Keratinocyte (primary cell): Measurements from ENCODE around the gene NRBP1. TPM values are rescaled to one million over a fixed set of nuclear protein-coding genes. Genes with fewer than 3 reads are reported as not detected.
A peak's percentile ranks its signal among the peaks of the same experiment; 100 is the strongest.

Experiments used
- DNase-seq: peaks from one replicate; pipeline ENCODE4 v3.0.0-alpha.2; 2011; ENCODE audit warnings: low read depth, missing footprints, low spot score
- FAIRE-seq: peaks from 2 replicates; lab custom pipeline; 2011; peaks lifted over from hg19 to GRCh38; lab: Jason Lieb, UNC
- H2AFZ ChIP-seq: 2 replicates; pipeline ENCODE4 v1.6.0; 2012; ENCODE audit warnings: low read length, control low read depth, inconsistent platforms; ENCODE audit not compliant: control insufficient read depth
- H3K27ac ChIP-seq: 2 replicates; pipeline ENCODE4 v1.5.1; 2011; ENCODE audit warnings: low read length; ENCODE audit not compliant: control insufficient read depth, insufficient read depth
- H3K27me3 ChIP-seq: 3 replicates; pipeline ENCODE4 v1.6.0; 2011; ENCODE audit warnings: low read length; ENCODE audit not compliant: control insufficient read depth, insufficient read depth; ENCODE audit errors: extremely low read depth
- H3K36me3 ChIP-seq, 2 experiments: 2 replicates in 1 of 2; 3 replicates in 1 of 2; pipeline ENCODE4 v1.5.1; 2011; ENCODE audit warnings: low read length in 2 of 2, mild to moderate bottlenecking in 1 of 2; ENCODE audit not compliant: control insufficient read depth in 2 of 2, insufficient read depth in 2 of 2; ENCODE audit errors: extremely low read depth in 1 of 2
- H3K4me1 ChIP-seq: 3 replicates; pipeline ENCODE4 v1.5.1; 2011; ENCODE audit warnings: low read length; ENCODE audit not compliant: control insufficient read depth, insufficient read depth; ENCODE audit errors: extremely low read depth
- H3K4me2 ChIP-seq: 3 replicates; pipeline ENCODE4 v1.6.0; 2011; ENCODE audit warnings: low read depth, low read length; ENCODE audit not compliant: control insufficient read depth, insufficient read depth; ENCODE audit errors: extremely low read depth
- H3K4me3 ChIP-seq, 3 experiments: fragments of 200-600 bp in 1 of 3; sonication (generic) in 1 of 3; 2 replicates in 2 of 3; 3 replicates in 1 of 3; pipeline ENCODE4 v1.5.1; 2011 to 2016; ENCODE audit warnings: low read length in 3 of 3, mild to moderate bottlenecking in 3 of 3, control low read depth in 2 of 3, inconsistent platforms in 1 of 3, low read depth in 1 of 3, mixed read lengths in 1 of 3, mixed run types in 1 of 3, moderate library complexity in 1 of 3; ENCODE audit not compliant: control insufficient read depth in 2 of 3, insufficient read depth in 2 of 3; ENCODE audit errors: extremely low read depth in 1 of 3
- H3K79me2 ChIP-seq: 2 replicates; pipeline ENCODE4 v1.6.0; 2012; ENCODE audit warnings: low read length; ENCODE audit not compliant: control insufficient read depth, insufficient read depth
- H3K9ac ChIP-seq: 3 replicates; pipeline ENCODE4 v1.6.0; 2011; ENCODE audit warnings: low read length; ENCODE audit not compliant: control insufficient read depth, insufficient read depth; ENCODE audit errors: extremely low read depth
- H3K9me1 ChIP-seq: 3 replicates; pipeline ENCODE4 v1.6.0; 2011; ENCODE audit warnings: low read length; ENCODE audit not compliant: control insufficient read depth, insufficient read depth; ENCODE audit errors: extremely low read depth
- H3K9me3 ChIP-seq: 2 replicates; pipeline ENCODE4 v1.5.1; 2012; ENCODE audit warnings: low read depth, low read length; ENCODE audit not compliant: control insufficient read depth
- H4K20me1 ChIP-seq: 3 replicates; pipeline ENCODE4 v1.6.0; 2011; ENCODE audit warnings: low read length; ENCODE audit not compliant: control insufficient read depth, insufficient read depth; ENCODE audit errors: extremely low read depth
- EZH2 ChIP-seq: IDR thresholded peaks from one replicate; pipeline ENCODE4 v1.6.1; 2012; ENCODE audit warnings: inconsistent platforms, mild to moderate bottlenecking, low read length, moderate library complexity
- dilution Hi-C: fragments of 300-500 bp; cut with MboI; formaldehyde crosslinking; loops from one replicate; pipeline ENCODE4 v1.7.0; 2020; ENCODE audit warnings: low sequenced_read_pairs; ENCODE audit not compliant: extremely low pct_ligation_motif_present
- polyA plus RNA-seq, 5 experiments: library from polyadenylated mRNA; depleted of rRNA in 3 of 5; stranded (reverse) in 3 of 5; stranded (forward) in 1 of 5; unstranded in 1 of 5; fragments of >200 nt; gene quantifications; 1 replicate in 1 of 5; 2 replicates in 3 of 5; 3 replicates in 1 of 5; pipeline versions ENCODE4 v1.2.1 to v1.2.3, GENCODE V29; 2011 to 2012; ENCODE audit warnings: missing spikeins in 2 of 5, low read depth in 1 of 5, low replicate concordance in 1 of 5
- TF ChIP-seq, protein P1 (sequence below), 3 experiments: IDR thresholded peaks in 1 of 3; conservative IDR thresholded peaks in 1 of 3; optimal IDR thresholded peaks in 1 of 3; 2 replicates in 2 of 3; 3 replicates in 1 of 3; pipeline versions ENCODE3 to v1.5.1; 2011; ENCODE audit warnings: low read length in 3 of 3, mild to moderate bottlenecking in 3 of 3, moderate library complexity in 2 of 3, control low read depth in 1 of 3, inconsistent platforms in 1 of 3; ENCODE audit not compliant: insufficient read depth in 2 of 3; ENCODE audit errors: extremely low read depth in 1 of 3

Gene NRBP1
- polyA plus RNA-seq, 1 donor (not counting 4 experiments of a cell fraction or from before 2014, with no cell fraction given): 148 TPM

DNA sequence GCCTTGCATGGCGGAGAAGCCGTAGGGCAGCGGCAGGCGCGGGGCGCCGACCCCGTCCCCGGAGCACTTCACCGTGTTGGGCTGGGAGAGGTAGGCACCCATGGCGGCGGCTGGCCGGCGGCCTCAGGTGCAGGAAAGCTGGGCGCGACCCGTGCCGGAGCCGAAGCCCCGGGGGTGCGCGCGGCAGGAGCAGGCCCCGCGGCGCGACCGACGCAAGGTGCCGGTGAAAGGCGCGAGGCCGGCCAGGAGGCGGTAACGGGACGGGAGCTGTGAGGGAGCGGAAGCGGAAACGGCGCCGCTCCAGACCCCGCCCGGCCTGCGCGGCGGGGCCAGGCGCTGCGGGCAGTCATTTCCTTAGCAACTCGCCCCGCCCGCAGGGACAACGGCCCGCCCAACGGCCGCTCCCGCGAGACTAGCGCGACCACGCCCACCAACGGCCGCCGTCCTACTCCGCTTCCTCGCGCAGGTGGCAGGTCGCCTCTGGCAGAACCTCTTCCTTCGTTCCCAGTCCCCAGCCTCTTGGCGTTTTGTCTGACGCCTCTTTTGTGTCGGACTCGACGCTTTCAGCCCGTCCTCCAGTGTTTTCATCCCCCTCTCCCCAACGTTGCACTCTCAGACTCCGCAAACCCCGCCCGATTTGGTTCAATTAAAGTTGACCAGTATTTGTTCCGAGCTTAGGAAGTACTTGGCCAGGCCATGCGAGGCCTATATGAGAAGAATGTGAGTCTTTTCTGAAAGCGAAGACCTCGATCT lies 18.9 kb upstream of the NRBP1 start, which contains the start of gene PPM1G:
Gene PPM1G, minus strand, starts transcription at position 271 of the 753 bp plus-strand sequence. Its CDS starts 169 bp downstream, at position 102.
- H3K79me2 ChIP-seq: peaks cover 48% of the 10 kb centered on the region

DNA sequence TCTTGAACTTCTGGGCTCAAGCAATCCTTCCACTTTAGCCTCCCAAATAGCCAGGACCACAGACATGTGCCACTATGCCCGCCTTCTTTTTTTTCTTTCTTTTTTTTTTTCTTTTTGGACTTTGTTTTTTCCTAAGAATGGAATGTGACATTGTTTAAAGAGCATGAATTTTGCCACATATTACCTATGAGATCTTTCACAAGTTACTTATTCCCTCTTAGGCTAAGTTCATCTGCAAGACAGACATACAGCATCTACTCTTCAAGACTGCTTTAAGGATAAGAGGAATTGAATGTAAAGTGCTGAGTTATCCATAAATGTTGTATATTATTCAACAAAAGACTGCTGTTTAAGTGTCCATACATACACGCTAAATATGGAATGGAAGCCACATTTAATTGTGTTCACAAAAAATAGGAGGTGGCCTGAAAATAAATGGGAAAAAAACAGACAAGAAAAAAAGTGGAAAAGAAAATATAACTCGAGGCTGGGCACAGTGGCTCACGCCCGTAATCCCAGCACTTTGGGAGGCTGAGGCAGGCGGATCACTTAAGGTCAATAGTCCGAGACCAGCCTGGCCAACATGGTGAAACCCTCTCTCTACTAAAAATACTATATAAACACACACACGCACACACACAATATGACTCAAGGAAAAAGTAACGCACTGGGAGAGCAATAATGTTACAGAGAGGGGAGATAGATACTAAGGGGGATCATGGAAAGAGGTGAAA lies 15.8 kb upstream of the NRBP1 start:
- Histone ChIP-seq H3K9me3 (no peaks in the 10 kb centered on the region), H3K4me2 (no peak overlapping the region), H3K9me1 (no peaks in the 10 kb centered on the region), H3K27me3 (no peaks in the 10 kb centered on the region), H4K20me1 (peaks cover 5% of the 10 kb centered on the region), H2AFZ (no peak overlapping the region), H3K36me3 (no peaks in the 10 kb centered on the region), H3K4me3 (no peak overlapping the region), H3K9ac (no peak overlapping the region), H3K79me2 (peaks cover 17% of the 10 kb centered on the region), H3K27ac (no peak overlapping the region), H3K4me1 (peaks cover 10% of the 10 kb centered on the region)
- DNase-seq: no peak
- no peak for FAIRE-seq
- TF ChIP-seq, protein P1, sequence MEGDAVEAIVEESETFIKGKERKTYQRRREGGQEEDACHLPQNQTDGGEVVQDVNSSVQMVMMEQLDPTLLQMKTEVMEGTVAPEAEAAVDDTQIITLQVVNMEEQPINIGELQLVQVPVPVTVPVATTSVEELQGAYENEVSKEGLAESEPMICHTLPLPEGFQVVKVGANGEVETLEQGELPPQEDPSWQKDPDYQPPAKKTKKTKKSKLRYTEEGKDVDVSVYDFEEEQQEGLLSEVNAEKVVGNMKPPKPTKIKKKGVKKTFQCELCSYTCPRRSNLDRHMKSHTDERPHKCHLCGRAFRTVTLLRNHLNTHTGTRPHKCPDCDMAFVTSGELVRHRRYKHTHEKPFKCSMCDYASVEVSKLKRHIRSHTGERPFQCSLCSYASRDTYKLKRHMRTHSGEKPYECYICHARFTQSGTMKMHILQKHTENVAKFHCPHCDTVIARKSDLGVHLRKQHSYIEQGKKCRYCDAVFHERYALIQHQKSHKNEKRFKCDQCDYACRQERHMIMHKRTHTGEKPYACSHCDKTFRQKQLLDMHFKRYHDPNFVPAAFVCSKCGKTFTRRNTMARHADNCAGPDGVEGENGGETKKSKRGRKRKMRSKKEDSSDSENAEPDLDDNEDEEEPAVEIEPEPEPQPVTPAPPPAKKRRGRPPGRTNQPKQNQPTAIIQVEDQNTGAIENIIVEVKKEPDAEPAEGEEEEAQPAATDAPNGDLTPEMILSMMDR (optimal IDR thresholded peaks at IDR 0.05 in 1 of 3, IDR thresholded peaks at IDR 0.05 in 1 of 3, conservative IDR thresholded peaks at IDR 0.05 in 1 of 3; ENCODE audit: extremely low read depth in 1 of 3, insufficient read depth in 2 of 3, low read length in 3 of 3): no peak
- TF ChIP-seq EZH2: no peak
- dilution Hi-C loops: no loop called here

More for the DNA sequence above, 18.9 kb upstream of the NRBP1 start, which contains the start of gene PPM1G:
- H3K36me3 ChIP-seq: no peaks in the 10 kb centered on the region
- dilution Hi-C loops: no loop called here
- no peaks in the 10 kb centered on the region for H3K27me3 ChIP-seq
- peak within 1 kb of the TSS; percentile 90 for H3K9ac ChIP-seq
- H3K9me1 ChIP-seq: no peaks in the 10 kb centered on the region
- peaks cover 10% of the 10 kb centered on the region for H4K20me1 ChIP-seq
- no peak for TF ChIP-seq EZH2
- TF ChIP-seq, protein P1 (optimal IDR thresholded peaks at IDR 0.05 in 1 of 3, IDR thresholded peaks at IDR 0.05 in 1 of 3, conservative IDR thresholded peaks at IDR 0.05 in 1 of 3; ENCODE audit: extremely low read depth in 1 of 3, insufficient read depth in 2 of 3, low read length in 3 of 3): no peak
- no peaks in the 10 kb centered on the region for H3K9me3 ChIP-seq
- FAIRE-seq: no peak
- peak within 1 kb of the TSS; percentile 92 to 99 (median 94) for H3K4me3 ChIP-seq
- peak within 1 kb of the TSS; percentile 99 for H2AFZ ChIP-seq
- peak; percentile 66 for DNase-seq
- H3K4me2 ChIP-seq: peak within 1 kb of the TSS; percentile 100
- H3K4me1 ChIP-seq: peaks cover 15% of the 10 kb centered on the region
- H3K27ac ChIP-seq: peak within 1 kb of the TSS; percentile 81
